Measurements from ENCODE around the gene SMYD4. TPM values are rescaled to one million over a fixed set of nuclear protein-coding genes. Genes with fewer than 3 reads are reported as not detected.

SMYD4 gene
- total and polyA plus RNA-seq, 8 donors: 4.0 to 8.9 (median 5.7) TPM

GRCh38 chr17:1783271-1783670, 46.4 kb downstream of the SMYD4 start:
- Histone ChIP-seq H3K9me3 (no peaks in the 10 kb centered on the region), H3K36me3 (peaks cover 0 to 27% (median 4%) of the 10 kb centered on the region in 3 donors), H3K4me1 (no peaks in the 10 kb centered on the region), H3K4me3 (no peak overlapping the region), H3K27ac (peak overlapping the region in 2 of 4 donors; percentile 64 to 70), H3K27me3 (no peaks in the 10 kb centered on the region)
- peak in 2 of 4 donors; percentile 5 to 13 for ATAC-seq
- WGBS, 2 donors: 87 to 94% methylated on average over 16 to 19 of the region's 19 CpGs
- no peak for FAIRE-seq
- intact Hi-C loops (cut with DNase I): no loop called here
- peak in 1 of 6 donors; percentile 68 for DNase-seq
- TF ChIP-seq CTCF (IDR thresholded peaks at IDR 0.05): no peak

GRCh38 chr17:1782171-1782567, 47.5 kb downstream of the SMYD4 start:
- DNase-seq (peak in 1 of 6 donors; percentile 3), ATAC-seq (no peak), FAIRE-seq (no peak)
- Histone ChIP-seq H3K9me3 (no peaks in the 10 kb centered on the region), H3K4me1 (no peaks in the 10 kb centered on the region), H3K27ac (peak overlapping the region in 1 of 4 donors; percentile 64), H3K27me3 (no peaks in the 10 kb centered on the region), H3K4me3 (no peak overlapping the region), H3K36me3 (peaks cover 0 to 26% (median under 1%) of the 10 kb centered on the region in 3 donors)
- intact Hi-C loops (cut with DNase I): no loop called here
- WGBS, 2 donors: 70 to 74% methylated on average over 6 of the region's 6 CpGs
- no peak for TF ChIP-seq CTCF (IDR thresholded peaks at IDR 0.05)

GRCh38 chr17:1779571-1780131, 50.1 kb downstream of the SMYD4 start:
- ATAC-seq (peak in 2 of 4 donors; percentile 28 to 44), DNase-seq (peak in 1 of 6 donors; percentile 38), FAIRE-seq (peak; percentile 37)
- peaks cover 0 to 16% (median 0%) of the 10 kb centered on the region in 3 donors for H3K36me3 ChIP-seq
- H3K4me3 ChIP-seq: no peak overlapping the region
- no peaks in the 10 kb centered on the region for H3K9me3 ChIP-seq
- intact Hi-C loops (cut with DNase I): loop anchor here in 1 of 3 donors (10.0 kb wide), 1 partner anchor 55 kb away; the partner anchor contains the start of gene WDR81
- 63 to 67% methylated on average over 8 of the region's 8 CpGs for WGBS, 2 donors
- no peak for TF ChIP-seq CTCF (IDR thresholded peaks at IDR 0.05)
- H3K27me3 ChIP-seq: no peaks in the 10 kb centered on the region
- peak overlapping the region in 1 of 4 donors; percentile 10 for H3K27ac ChIP-seq
- no peaks in the 10 kb centered on the region for H3K4me1 ChIP-seq

- no peak for TF ChIP-seq CTCF (IDR thresholded peaks at IDR 0.05)
- H3K4me1 ChIP-seq: no peaks in the 10 kb centered on the region
- no peak for DNase-seq
- intact Hi-C loops (cut with DNase I): loop anchor here in 1 of 3 donors (10.0 kb wide), 1 partner anchor 52 kb away; the partner anchor contains the start of gene WDR81
- H3K27ac ChIP-seq: no peak overlapping the region
- H3K9me3 ChIP-seq: no peaks in the 10 kb centered on the region
- ATAC-seq: no peak
- H3K27me3 ChIP-seq: no peaks in the 10 kb centered on the region
- FAIRE-seq: no peak
- WGBS, 2 donors: 91 to 93% methylated on average over 7 of the region's 7 CpGs
- H3K4me3 ChIP-seq: no peak overlapping the region
- peaks cover 0 to 13% (median 0%) of the 10 kb centered on the region in 3 donors for H3K36me3 ChIP-seq
These were observed 52.8 kb downstream of the SMYD4 start for GRCh38 chr17:1776857-1777256.

- H3K4me3 ChIP-seq: no peak overlapping the region
- intact Hi-C loops (cut with DNase I): loop anchor here in 1 of 3 donors (10.0 kb wide), 1 partner anchor 52 kb away; the partner anchor contains the start of gene WDR81
- FAIRE-seq (no peak), ATAC-seq (no peak), DNase-seq (no peak)
- H3K27me3 ChIP-seq: no peaks in the 10 kb centered on the region
- no peak for TF ChIP-seq CTCF (IDR thresholded peaks at IDR 0.05)
- H3K9me3 ChIP-seq: no peaks in the 10 kb centered on the region
- no peak overlapping the region for H3K27ac ChIP-seq
- H3K36me3 ChIP-seq: peaks cover 0 to 13% (median 0%) of the 10 kb centered on the region in 3 donors
- no peaks in the 10 kb centered on the region for H3K4me1 ChIP-seq
- 89 to 90% methylated on average over 10 of the region's 10 CpGs for WGBS, 2 donors
These were observed 53.4 kb downstream of the SMYD4 start for GRCh38 chr17:1776328-1776727.
